ENCODE data around the gene ABO.
"Not testable (repeated sequence)": the region's sequence is repeated elsewhere in the genome, so short reads cannot be mapped to it uniquely, and the experiment has no call there.

Gene ABO

DNA sequence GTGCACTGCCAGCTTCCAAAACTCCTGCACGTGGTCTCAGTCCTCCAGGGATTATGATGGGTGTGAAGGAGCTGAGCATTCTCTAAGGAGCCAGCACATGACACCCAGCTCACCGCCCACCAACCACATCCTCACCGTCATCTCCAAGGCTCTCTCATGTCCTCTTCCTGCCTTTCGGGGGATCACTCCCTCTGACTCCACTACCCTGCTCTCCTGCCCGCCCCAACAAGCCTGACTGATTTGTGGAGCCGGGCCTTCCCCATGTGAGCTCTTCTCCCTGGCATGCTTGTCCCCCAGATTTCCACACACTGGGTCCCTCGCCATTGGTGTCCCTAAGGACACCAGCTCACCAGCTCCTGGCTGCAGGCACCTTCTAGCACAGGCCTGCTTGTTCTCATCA is 1.9 kb downstream of the ABO start:
- Histone ChIP-seq H3K79me2 (ENCODE audit: insufficient read depth, low read length) (no peaks in the 10 kb centered on the region), H3K4me3 (ENCODE audit: low read depth in 1 of 2, low read length in 2 of 2) (no peak overlapping the region), H4K20me1 (ENCODE audit: insufficient read depth, low read length) (no peaks in the 10 kb centered on the region), H3K9ac (ENCODE audit: low read depth, low read length) (no peak overlapping the region), H3K9me3 (ENCODE audit: insufficient read depth, low read length, severe bottlenecking) (no peaks in the 10 kb centered on the region), H2AFZ (ENCODE audit: low read depth, low read length) (no peak overlapping the region), H3K27me3 (ENCODE audit: insufficient read depth, low read length, poor library complexity) (no peaks in the 10 kb centered on the region), H3K4me1 (ENCODE audit: insufficient read depth, low read length) (no peaks in the 10 kb centered on the region), H3K36me3 (ENCODE audit: insufficient read depth, low read length) (no peaks in the 10 kb centered on the region), H3K27ac (ENCODE audit: low read length) (no peak overlapping the region), H3K4me2 (ENCODE audit: insufficient read depth, low read length) (no peak overlapping the region)
- TF ChIP-seq, protein P1, sequence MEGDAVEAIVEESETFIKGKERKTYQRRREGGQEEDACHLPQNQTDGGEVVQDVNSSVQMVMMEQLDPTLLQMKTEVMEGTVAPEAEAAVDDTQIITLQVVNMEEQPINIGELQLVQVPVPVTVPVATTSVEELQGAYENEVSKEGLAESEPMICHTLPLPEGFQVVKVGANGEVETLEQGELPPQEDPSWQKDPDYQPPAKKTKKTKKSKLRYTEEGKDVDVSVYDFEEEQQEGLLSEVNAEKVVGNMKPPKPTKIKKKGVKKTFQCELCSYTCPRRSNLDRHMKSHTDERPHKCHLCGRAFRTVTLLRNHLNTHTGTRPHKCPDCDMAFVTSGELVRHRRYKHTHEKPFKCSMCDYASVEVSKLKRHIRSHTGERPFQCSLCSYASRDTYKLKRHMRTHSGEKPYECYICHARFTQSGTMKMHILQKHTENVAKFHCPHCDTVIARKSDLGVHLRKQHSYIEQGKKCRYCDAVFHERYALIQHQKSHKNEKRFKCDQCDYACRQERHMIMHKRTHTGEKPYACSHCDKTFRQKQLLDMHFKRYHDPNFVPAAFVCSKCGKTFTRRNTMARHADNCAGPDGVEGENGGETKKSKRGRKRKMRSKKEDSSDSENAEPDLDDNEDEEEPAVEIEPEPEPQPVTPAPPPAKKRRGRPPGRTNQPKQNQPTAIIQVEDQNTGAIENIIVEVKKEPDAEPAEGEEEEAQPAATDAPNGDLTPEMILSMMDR (IDR thresholded peaks at IDR 0.05; ENCODE audit: borderline replicate concordance, extremely low read depth, low read length, poor library complexity, severe bottlenecking) = no peak
- no peak for TF ChIP-seq EZH2 (IDR thresholded peaks at IDR 0.05; ENCODE audit: borderline replicate concordance, low read depth, low read length, severe bottlenecking)
- peak; percentile 64; the same call in 2 of the 3 replicates for ATAC-seq (ENCODE audit: insufficient read depth, low read depth)
- peak; percentile 12 for DNase-seq

DNA sequence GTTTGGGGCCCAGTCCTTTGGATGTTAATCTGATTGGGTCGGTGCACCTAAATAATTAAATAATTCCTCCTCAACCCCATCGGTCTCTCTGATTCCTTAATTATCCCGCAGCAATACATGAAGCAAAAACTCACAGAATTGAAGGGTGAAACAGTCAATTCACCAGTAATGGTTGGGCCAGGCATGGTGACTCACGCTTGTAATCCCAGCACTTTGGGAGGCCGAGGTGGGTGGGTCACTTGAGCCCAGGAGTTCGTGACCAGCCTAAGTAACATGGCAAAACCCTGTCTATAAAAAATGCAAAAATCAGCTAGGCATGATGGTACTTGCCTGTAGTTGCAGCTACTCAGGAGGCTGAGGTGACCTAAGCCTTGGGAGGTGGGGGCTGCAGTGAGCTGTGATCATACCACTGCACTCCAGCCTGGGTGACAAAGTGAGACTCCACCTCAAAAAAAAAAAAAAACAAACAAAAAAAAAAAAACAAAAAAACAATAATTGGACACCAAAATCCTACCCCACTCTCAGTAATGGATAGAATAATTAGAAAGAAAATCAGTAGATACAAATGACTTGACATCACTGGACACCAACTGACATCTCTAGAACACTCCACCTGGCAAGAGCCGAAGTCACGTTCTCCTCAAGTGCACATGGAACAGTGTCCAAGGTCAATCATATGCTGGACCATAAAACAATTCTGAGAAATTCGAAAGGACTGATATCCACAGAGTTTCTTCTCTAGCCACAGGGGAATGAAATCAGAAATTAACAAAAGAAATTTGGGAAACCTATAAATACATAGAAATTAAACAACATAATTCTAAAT is 5.3 kb downstream of the ABO start:
- no peak for ATAC-seq (ENCODE audit: insufficient read depth, low read depth)
- no peak for TF ChIP-seq EZH2 (IDR thresholded peaks at IDR 0.05; ENCODE audit: borderline replicate concordance, low read depth, low read length, severe bottlenecking)
- TF ChIP-seq, protein P1 (IDR thresholded peaks at IDR 0.05; ENCODE audit: borderline replicate concordance, extremely low read depth, low read length, poor library complexity, severe bottlenecking) = no peak
- H3K36me3 ChIP-seq (ENCODE audit: insufficient read depth, low read length) = no peaks in the 10 kb centered on the region
- no peaks in the 10 kb centered on the region for H4K20me1 ChIP-seq (ENCODE audit: insufficient read depth, low read length)
- no peak for DNase-seq
- no peak overlapping the region for H3K4me2 ChIP-seq (ENCODE audit: insufficient read depth, low read length)
- no peak overlapping the region for H3K9ac ChIP-seq (ENCODE audit: low read depth, low read length)
- no peak overlapping the region for H3K4me3 ChIP-seq (ENCODE audit: low read depth in 1 of 2, low read length in 2 of 2)
- H3K4me1 ChIP-seq (ENCODE audit: insufficient read depth, low read length) = no peaks in the 10 kb centered on the region
- H3K9me3 ChIP-seq (ENCODE audit: insufficient read depth, low read length, severe bottlenecking) = no peaks in the 10 kb centered on the region
- H3K27ac ChIP-seq (ENCODE audit: low read length) = no peak overlapping the region
- H3K27me3 ChIP-seq (ENCODE audit: insufficient read depth, low read length, poor library complexity) = no peaks in the 10 kb centered on the region
- H3K79me2 ChIP-seq (ENCODE audit: insufficient read depth, low read length) = no peaks in the 10 kb centered on the region
- H2AFZ ChIP-seq (ENCODE audit: low read depth, low read length) = no peak overlapping the region

DNA sequence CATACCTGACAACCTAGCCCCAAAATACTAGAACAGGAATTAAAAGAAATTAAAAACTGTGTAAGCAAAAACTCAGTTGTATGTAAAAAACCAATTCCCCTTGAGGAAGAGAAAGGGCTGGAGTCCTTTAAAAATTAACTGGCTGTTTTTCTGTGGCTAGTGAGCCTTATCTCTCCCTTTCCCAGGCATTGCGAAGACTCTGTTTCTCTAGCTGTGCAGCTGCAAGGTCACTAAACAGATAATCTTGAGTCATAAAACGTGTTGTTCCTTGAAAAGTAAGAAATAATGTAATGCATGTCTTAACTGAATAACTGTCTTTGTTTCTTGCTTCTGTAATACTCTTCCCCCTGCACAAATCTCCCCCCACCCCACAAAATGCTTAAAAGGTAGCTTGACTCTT is 5.9 kb downstream of the ABO start:
- not testable (repeated sequence) for H2AFZ ChIP-seq (ENCODE audit: low read depth, low read length); DNase-seq; H3K4me3 ChIP-seq (ENCODE audit: low read depth in 1 of 2, low read length in 2 of 2); ATAC-seq (ENCODE audit: insufficient read depth, low read depth); H3K9me3 ChIP-seq (ENCODE audit: insufficient read depth, low read length, severe bottlenecking); H3K36me3 ChIP-seq (ENCODE audit: insufficient read depth, low read length); H3K27me3 ChIP-seq (ENCODE audit: insufficient read depth, low read length, poor library complexity); H3K4me1 ChIP-seq (ENCODE audit: insufficient read depth, low read length); H3K9ac ChIP-seq (ENCODE audit: low read depth, low read length); H3K79me2 ChIP-seq (ENCODE audit: insufficient read depth, low read length); H3K4me2 ChIP-seq (ENCODE audit: insufficient read depth, low read length); H3K27ac ChIP-seq (ENCODE audit: low read length); H4K20me1 ChIP-seq (ENCODE audit: insufficient read depth, low read length)

DNA sequence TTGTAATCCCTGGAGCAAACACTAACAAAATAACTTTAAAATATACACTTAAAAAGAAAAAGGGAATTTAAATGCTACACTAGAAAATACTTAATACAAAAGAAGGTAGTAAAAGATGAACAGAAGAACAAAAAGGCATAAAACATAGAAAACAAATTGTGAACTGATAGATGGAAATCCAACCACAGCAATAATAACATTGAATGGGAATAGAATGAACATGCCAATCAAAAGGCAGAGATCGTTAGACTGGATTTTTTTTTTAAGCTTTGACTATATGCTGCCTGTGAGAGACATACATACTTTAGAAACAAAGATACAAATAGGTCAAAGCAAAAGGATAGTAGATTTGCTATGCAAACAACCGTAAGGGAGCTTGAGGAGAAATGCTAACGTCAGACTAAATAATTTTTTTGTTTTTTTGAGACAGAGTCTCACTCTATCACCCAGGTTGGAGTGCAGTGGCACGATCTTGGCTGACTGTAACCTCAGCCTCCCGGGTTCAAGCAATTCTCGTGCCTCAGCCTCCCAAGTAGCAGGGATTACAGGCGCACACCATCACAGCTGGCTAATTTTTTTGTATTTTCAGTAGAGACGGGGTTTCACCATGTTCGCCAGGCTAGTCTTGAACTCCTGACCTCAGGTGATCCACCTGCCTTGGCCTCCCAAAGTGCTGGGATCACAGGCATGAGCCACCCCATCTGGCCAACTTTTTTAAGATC is 6.5 kb downstream of the ABO start:
- Histone ChIP-seq H3K4me1 (ENCODE audit: insufficient read depth, low read length) (no peaks in the 10 kb centered on the region), H3K9me3 (ENCODE audit: insufficient read depth, low read length, severe bottlenecking) (no peaks in the 10 kb centered on the region), H2AFZ (ENCODE audit: low read depth, low read length) (no peak overlapping the region), H3K27ac (ENCODE audit: low read length) (no peak overlapping the region), H3K4me3 (ENCODE audit: low read depth in 1 of 2, low read length in 2 of 2) (no peak overlapping the region), H3K4me2 (ENCODE audit: insufficient read depth, low read length) (no peak overlapping the region), H4K20me1 (ENCODE audit: insufficient read depth, low read length) (no peaks in the 10 kb centered on the region), H3K27me3 (ENCODE audit: insufficient read depth, low read length, poor library complexity) (no peaks in the 10 kb centered on the region), H3K79me2 (ENCODE audit: insufficient read depth, low read length) (no peaks in the 10 kb centered on the region), H3K9ac (ENCODE audit: low read depth, low read length) (no peak overlapping the region), H3K36me3 (ENCODE audit: insufficient read depth, low read length) (no peaks in the 10 kb centered on the region)
- TF ChIP-seq, protein P1 (IDR thresholded peaks at IDR 0.05; ENCODE audit: borderline replicate concordance, extremely low read depth, low read length, poor library complexity, severe bottlenecking) = no peak
- no peak for TF ChIP-seq EZH2 (IDR thresholded peaks at IDR 0.05; ENCODE audit: borderline replicate concordance, low read depth, low read length, severe bottlenecking)
- ATAC-seq (ENCODE audit: insufficient read depth, low read depth) = no peak
- no peak for DNase-seq
